Measurements from ENCODE around the gene HRAS.

- TF ChIP-seq CTCF (IDR thresholded peaks at IDR 0.05 in 2 of 3, conservative IDR thresholded peaks at IDR 0.05 in 1 of 3; ENCODE audit: borderline replicate concordance in 1 of 3, insufficient read depth in 1 of 3, low read depth in 2 of 3, low read length in 2 of 3) (no peak), POLR2A (IDR thresholded peaks at IDR 0.05; ENCODE audit: borderline replicate concordance, extremely low read depth, insufficient read depth, insufficient read length) (no peak), POLR2AphosphoS5 (IDR thresholded peaks at IDR 0.05; ENCODE audit: low read depth, low read length) (no peak), EGR1 (IDR thresholded peaks at IDR 0.05; ENCODE audit: low read depth) (no peak)
Observed at GRCh38 chr11:538431-539051, 3.2 kb upstream of the HRAS start.

All from HCT116 (cell line).